Left lung (tissue), 10 donors: ENCODE data around the gene TNRC6A. TPM values are rescaled to one million over a fixed set of nuclear protein-coding genes. Genes with fewer than 3 reads are reported as not detected.

Experiments
- ATAC-seq: fragments of 200-7000 bp; cut with Tn5 transposase; one replicate; pipeline ENCODE4 v1.9.1; 2020; ENCODE audit warnings: moderate library complexity
- DNase-seq, 4 donors: peaks; one replicate each; pipeline ENCODE4 v3.0.0-alpha.2; 2013 to 2020
- H3K27ac ChIP-seq, 2 donors: fragments of 200-600 bp; sonication (generic) in 1 of 2; one replicate each; pipeline versions ENCODE4 v1.5.0 to v1.8.0; 2020 to 2021
- H3K27me3 ChIP-seq, 2 donors: fragments of 200-600 bp; sonication (generic) in 1 of 2; one replicate each; pipeline versions ENCODE4 v1.5.0 to v1.8.0; 2020 to 2021
- H3K36me3 ChIP-seq, 2 donors: fragments of 200-600 bp; sonication (generic) in 1 of 2; one replicate each; pipeline versions ENCODE4 v1.5.0 to v1.8.0; 2020 to 2021
- H3K4me1 ChIP-seq, 2 donors: fragments of 200-600 bp; one replicate each; pipeline ENCODE4 v1.8.0; 2021
- H3K4me3 ChIP-seq, 2 donors: fragments of 200-600 bp; sonication (generic) in 1 of 2; one replicate each; pipeline versions ENCODE4 v1.5.0 to v1.8.0; 2020 to 2021; ENCODE audit warnings: mild to moderate bottlenecking in 1 of 2
- H3K9me3 ChIP-seq, 2 donors: fragments of 200-600 bp; sonication (generic) in 1 of 2; one replicate each; pipeline versions ENCODE4 v1.5.0 to v1.8.0; 2020 to 2021
- intact Hi-C, 2 donors: fragments of 100-400 bp; cut with DNase I; formaldehyde crosslinking; loops; one replicate each; pipeline versions ENCODE4 v1.11.2 to v1.14.2; 2022
- polyA plus RNA-seq, 6 donors: library from polyadenylated mRNA; unstranded; fragments of 120-200 nt; gene quantifications; one replicate each; pipeline ENCODE4 v1.2.1, GENCODE V29; 2013; ENCODE audit not compliant: insufficient read length in 6 of 6
- total RNA-seq, 2 donors: library from RNA; stranded (reverse); fragmentation: NEBNext Ultra II Directional; extraction: Animal tissue kit (Norgen Biotek cat#: 25700); gene quantifications; one replicate each; pipeline ENCODE4 v1.2.1, GENCODE V29; 2021
- TF ChIP-seq, protein P1 (sequence below), 2 donors: fragments of 200-600 bp; sonication (generic) in 1 of 2; IDR thresholded peaks; one replicate each; pipeline versions ENCODE4 v1.5.0 to v1.8.0; 2021; ENCODE audit warnings: antibody characterized with exemption in 2 of 2
- donor health status: DM: no; HTN: yes; CAD: no.
- donor health status: DM: no; HTN: no; CAD: no.

Gene TNRC6A
- total and polyA plus RNA-seq, 8 donors: 34.0 to 81.2 (median 72.7) TPM

DNA sequence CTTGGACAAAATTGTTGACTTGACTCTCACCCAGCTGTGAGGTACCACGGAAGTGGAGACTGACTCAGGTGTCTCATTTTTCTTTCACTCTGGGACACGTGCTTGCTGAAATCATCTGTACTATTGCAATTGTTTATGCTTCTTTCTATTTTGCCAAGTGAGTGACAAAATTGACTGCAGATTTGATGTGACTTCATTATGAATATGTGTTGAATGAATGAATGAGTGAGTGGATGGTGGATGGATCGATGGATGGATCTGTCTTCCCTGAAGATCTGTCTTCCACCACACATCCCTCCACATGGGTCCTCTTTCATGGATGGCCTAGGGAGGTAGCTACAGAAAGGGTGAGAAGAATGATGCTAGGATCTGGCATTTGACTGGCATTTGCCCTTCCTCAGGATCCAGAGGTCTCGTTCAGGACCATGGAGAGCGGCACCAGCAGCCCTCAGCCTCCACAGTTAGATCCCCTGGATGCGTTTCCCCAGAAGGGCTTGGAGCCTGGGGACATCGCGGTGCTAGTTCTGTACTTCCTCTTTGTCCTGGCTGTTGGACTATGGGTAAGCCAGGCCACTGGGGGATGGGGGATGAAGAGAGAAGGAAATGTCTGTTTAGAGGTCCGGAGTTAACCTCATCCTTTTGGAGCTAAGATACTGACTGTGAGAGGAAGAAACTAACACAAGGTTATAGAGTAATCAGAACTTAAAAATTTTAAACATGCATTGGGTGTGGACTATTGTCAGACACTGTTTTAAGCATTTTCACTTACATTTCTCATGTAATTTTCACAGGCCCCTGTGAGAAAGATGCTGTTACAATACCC, 129.0 kb downstream of the TNRC6A start:
- no peak overlapping the region for H3K4me3 ChIP-seq
- DNase-seq (peak in 3 of 4 donors; percentile 40 to 71 (median 44)), ATAC-seq (peak; percentile 78)
- intact Hi-C loops: no loop called here
- no peak overlapping the region for H3K27ac ChIP-seq
- no peaks in the 10 kb centered on the region for H3K4me1 ChIP-seq
- TF ChIP-seq, protein P1, sequence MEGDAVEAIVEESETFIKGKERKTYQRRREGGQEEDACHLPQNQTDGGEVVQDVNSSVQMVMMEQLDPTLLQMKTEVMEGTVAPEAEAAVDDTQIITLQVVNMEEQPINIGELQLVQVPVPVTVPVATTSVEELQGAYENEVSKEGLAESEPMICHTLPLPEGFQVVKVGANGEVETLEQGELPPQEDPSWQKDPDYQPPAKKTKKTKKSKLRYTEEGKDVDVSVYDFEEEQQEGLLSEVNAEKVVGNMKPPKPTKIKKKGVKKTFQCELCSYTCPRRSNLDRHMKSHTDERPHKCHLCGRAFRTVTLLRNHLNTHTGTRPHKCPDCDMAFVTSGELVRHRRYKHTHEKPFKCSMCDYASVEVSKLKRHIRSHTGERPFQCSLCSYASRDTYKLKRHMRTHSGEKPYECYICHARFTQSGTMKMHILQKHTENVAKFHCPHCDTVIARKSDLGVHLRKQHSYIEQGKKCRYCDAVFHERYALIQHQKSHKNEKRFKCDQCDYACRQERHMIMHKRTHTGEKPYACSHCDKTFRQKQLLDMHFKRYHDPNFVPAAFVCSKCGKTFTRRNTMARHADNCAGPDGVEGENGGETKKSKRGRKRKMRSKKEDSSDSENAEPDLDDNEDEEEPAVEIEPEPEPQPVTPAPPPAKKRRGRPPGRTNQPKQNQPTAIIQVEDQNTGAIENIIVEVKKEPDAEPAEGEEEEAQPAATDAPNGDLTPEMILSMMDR (IDR thresholded peaks at IDR 0.05): no peak
- no peaks in the 10 kb centered on the region for H3K9me3 ChIP-seq
- H3K27me3 ChIP-seq: peaks cover 0 to 12% of the 10 kb centered on the region in 2 donors
- H3K36me3 ChIP-seq: no peaks in the 10 kb centered on the region

DNA sequence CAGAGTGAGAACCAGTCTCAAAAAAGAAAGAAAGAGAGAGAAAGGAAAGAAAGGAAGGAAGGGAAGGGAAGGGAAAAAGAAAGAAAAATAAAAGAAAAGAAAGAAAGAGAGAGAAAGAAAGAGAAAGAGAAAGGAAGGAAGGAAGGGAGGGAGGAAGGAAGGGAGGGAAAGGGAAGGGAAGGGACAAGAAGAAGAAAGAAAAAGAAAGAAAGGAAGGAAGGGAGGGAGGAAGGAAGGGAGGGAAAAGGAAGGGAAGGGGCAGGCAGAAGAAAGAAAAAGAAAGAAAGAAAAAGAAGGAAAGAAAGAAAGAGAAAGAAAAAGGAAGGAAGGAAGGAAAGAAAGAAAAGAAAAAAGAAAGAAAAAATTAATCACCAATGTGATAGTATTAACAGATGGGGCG, 132.0 kb downstream of the TNRC6A start:
- DNase-seq (no peak), ATAC-seq (no peak)
- H3K27ac ChIP-seq: no peak overlapping the region
- H3K4me3 ChIP-seq: no peak overlapping the region
- H3K36me3 ChIP-seq: no peaks in the 10 kb centered on the region
- peaks cover 0 to 7% of the 10 kb centered on the region in 2 donors for H3K9me3 ChIP-seq
- intact Hi-C loops: no loop called here
- no peaks in the 10 kb centered on the region for H3K4me1 ChIP-seq
- TF ChIP-seq, protein P1 (IDR thresholded peaks at IDR 0.05): no peak
- H3K27me3 ChIP-seq: peaks cover 0 to 7% of the 10 kb centered on the region in 2 donors

DNA sequence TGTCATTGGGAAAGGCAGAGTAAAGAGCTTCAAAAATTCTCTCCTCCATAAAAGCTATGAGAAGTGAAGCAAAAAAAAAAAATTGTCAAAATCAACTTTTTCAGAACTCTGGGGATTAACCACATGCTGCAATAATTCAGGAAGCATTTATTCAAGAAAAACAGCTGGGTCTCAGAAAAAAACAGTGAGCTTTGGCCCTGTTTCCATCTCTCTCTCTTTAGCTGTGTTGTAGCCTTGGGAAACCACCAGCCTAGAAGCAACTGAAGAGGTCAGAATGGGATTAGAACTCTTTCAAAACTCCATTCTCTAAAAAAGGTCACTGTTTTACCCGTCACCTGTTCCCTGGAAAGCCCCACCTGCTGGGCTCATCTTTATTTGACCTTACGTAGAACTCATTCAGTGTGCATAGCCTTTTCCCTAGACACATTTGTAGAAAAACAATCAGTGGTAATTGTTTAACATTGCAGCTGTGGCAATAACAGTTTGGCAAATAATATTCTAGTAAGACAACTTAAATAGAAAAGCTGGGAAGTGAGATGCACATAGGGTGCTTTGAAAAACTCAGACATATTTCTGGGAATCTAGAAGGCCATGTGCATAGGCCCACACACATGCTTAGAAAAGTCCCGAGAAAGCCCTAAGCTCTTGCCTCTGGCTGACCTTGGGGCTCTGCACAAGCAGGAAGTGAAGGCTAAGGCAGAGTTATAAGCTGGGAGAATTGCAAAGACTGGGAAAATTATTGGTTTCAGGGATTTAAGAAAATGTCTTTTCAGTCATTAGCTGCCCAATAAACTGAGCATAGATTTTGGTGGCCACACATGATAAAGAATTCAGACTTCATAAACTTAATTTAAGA, 134.4 kb downstream of the TNRC6A start:
- intact Hi-C loops: no loop called here
- no peaks in the 10 kb centered on the region for H3K27me3 ChIP-seq
- TF ChIP-seq, protein P1 (IDR thresholded peaks at IDR 0.05): no peak
- H3K27ac ChIP-seq: no peak overlapping the region
- no peaks in the 10 kb centered on the region for H3K4me1 ChIP-seq
- ATAC-seq (no peak), DNase-seq (no peak)
- peaks cover 0 to 7% of the 10 kb centered on the region in 2 donors for H3K9me3 ChIP-seq
- H3K36me3 ChIP-seq: no peaks in the 10 kb centered on the region
- no peak overlapping the region for H3K4me3 ChIP-seq

DNA sequence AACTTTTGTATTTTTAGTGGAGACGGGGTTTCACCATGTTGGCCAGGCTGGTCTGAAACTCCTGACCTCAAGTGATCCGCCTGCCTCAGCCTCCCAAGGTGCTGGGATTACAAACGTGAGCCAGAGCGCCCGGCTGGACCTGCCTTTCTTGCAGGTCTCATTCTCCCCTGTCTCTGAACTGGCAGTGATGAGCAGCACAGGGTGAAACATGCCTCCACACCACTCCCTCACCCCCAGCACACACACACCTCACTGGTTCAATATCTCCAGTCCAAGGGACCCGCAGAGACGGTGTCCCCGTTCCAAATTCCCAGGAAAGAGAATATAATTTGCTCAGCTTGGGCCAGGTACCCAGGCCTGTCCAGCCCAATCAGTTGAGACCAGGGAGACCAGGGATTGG, 139.6 kb downstream of the TNRC6A start:
- H3K4me3 ChIP-seq: no peak overlapping the region
- H3K36me3 ChIP-seq: no peaks in the 10 kb centered on the region
- DNase-seq (no peak), ATAC-seq (no peak)
- no peaks in the 10 kb centered on the region for H3K4me1 ChIP-seq
- intact Hi-C loops: no loop called here
- H3K27me3 ChIP-seq: no peaks in the 10 kb centered on the region
- TF ChIP-seq, protein P1 (IDR thresholded peaks at IDR 0.05): no peak
- H3K9me3 ChIP-seq: peaks cover 0 to 3% of the 10 kb centered on the region in 2 donors
- H3K27ac ChIP-seq: no peak overlapping the region

DNA sequence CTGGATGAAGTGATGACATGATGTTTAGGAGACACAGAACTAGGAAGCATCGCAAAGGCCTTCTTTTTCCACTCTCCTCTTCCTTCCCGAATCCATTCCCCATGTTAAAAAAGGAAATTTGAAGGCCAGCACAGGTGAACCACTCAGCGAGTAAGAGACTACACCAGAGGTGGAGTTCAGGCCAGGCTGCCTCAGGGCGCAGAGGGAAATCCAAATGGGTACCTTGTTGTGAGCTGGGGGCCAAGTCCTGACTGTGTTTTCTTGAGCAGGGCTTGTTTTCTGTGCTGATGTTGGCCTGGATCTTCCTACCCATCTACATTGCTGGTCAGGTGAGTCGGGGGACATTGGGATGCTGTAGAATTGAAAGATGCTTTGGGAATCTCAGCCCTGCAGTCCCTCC, 142.4 kb downstream of the TNRC6A start:
- H3K36me3 ChIP-seq: no peaks in the 10 kb centered on the region
- no peaks in the 10 kb centered on the region for H3K27me3 ChIP-seq
- intact Hi-C loops: no loop called here
- ATAC-seq: no peak
- no peak overlapping the region for H3K27ac ChIP-seq
- DNase-seq: no peak
- no peak overlapping the region for H3K4me3 ChIP-seq
- TF ChIP-seq, protein P1 (IDR thresholded peaks at IDR 0.05): no peak
- H3K4me1 ChIP-seq: no peaks in the 10 kb centered on the region
- no peaks in the 10 kb centered on the region for H3K9me3 ChIP-seq
